ENCODE results near the gene ARL13B. TPM values are rescaled to one million over a fixed set of nuclear protein-coding genes. Genes with fewer than 3 reads are reported as not detected.
A peak's percentile ranks its signal among the peaks of the same experiment; 100 is the strongest.

ARL13B gene
- total and polyA plus RNA-seq, 3 donors from 2014 or later: 6.2 to 15.4 (median 14.9) TPM

DNA sequence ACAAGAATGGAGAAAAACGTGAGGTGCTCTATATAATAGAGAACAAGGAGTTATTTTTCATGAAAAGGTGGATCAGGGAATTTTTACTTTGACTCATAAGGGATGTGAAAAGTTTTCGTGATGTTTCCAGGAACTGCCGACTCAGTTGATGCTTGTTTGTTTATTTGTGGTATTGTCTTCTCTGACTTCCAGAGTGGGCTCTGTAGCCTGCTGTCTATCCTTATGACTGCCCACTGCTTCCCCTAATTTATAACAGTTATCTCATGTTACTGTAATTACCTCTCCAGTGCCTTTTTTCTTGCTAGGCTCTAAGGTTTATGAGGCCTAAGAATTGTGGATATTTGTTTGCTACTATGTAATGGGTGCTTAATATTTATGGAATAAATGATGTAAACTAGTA lies 12.3 kb downstream of the ARL13B start:
- Histone ChIP-seq H3K4me1 (no peaks in the 10 kb centered on the region), H3K4me3 (no peak overlapping the region), H3K36me3 (ENCODE audit: low read depth, missing control alignments) (no peaks in the 10 kb centered on the region), H3K9me3 (no peaks in the 10 kb centered on the region), H3K27ac (no peak overlapping the region), H3K27me3 (no peaks in the 10 kb centered on the region)
- TF ChIP-seq POLR2A (IDR thresholded peaks at IDR 0.05) (no peak), CTCF (IDR thresholded peaks at IDR 0.05) (no peak)
- WGBS, 2 donors: 74 to 94% methylated on average over 3 of the region's 3 CpGs
- DNase-seq: no peak
- intact Hi-C loops (cut with DNase I; ENCODE audit: low total_unique reads): no loop called here

DNA sequence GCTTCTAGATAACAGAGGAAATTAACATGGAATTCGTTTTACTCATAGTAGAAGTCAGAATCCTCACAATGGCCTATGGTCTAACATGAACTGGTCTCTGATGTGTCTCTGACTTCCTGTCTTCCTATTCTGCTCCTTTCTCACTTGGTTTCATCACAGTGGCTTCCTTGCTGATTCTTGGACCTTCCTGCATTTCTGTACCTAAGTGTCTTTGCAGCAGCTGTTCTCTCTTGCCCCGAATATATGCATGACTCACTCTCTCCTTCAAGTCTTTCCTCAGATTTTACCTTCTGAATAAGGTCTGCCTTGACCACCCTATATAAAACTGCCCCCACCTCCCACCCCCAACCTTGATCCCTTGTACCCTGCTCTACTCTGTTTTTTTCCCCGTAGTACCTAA lies 14.1 kb downstream of the ARL13B start:
- Histone ChIP-seq H3K27me3 (no peaks in the 10 kb centered on the region), H3K4me1 (no peaks in the 10 kb centered on the region), H3K36me3 (ENCODE audit: low read depth, missing control alignments) (no peaks in the 10 kb centered on the region), H3K4me3 (no peak overlapping the region), H3K27ac (no peak overlapping the region), H3K9me3 (no peaks in the 10 kb centered on the region)
- DNase-seq: no peak
- intact Hi-C loops (cut with DNase I; ENCODE audit: low total_unique reads): no loop called here
- TF ChIP-seq POLR2A (IDR thresholded peaks at IDR 0.05) (no peak), CTCF (IDR thresholded peaks at IDR 0.05) (no peak)
- WGBS, 2 donors: 84 to 86% methylated on average over 3 of the region's 3 CpGs

GRCh38 chr3:94001191-94001590 lies 21.2 kb downstream of the ARL13B start:
- H3K27me3 ChIP-seq: no peaks in the 10 kb centered on the region
- no peaks in the 10 kb centered on the region for H3K9me3 ChIP-seq
- peaks cover 7% of the 10 kb centered on the region for H3K4me1 ChIP-seq
- DNase-seq: no peak
- no peaks in the 10 kb centered on the region for H3K36me3 ChIP-seq (ENCODE audit: low read depth, missing control alignments)
- WGBS, 2 donors: 43 to 59% methylated on average over 1 of the region's 1 CpG
- peak overlapping the region; percentile 38 to 55 for H3K27ac ChIP-seq
- no peak overlapping the region for H3K4me3 ChIP-seq
- intact Hi-C loops (cut with DNase I; ENCODE audit: low total_unique reads): loop anchor here (5.0 kb wide), 1 partner anchor 66 kb away; no protein-coding TSS in a partner anchor
- no peak for TF ChIP-seq CTCF (IDR thresholded peaks at IDR 0.05)
- TF ChIP-seq POLR2A (IDR thresholded peaks at IDR 0.05): no peak

DNA sequence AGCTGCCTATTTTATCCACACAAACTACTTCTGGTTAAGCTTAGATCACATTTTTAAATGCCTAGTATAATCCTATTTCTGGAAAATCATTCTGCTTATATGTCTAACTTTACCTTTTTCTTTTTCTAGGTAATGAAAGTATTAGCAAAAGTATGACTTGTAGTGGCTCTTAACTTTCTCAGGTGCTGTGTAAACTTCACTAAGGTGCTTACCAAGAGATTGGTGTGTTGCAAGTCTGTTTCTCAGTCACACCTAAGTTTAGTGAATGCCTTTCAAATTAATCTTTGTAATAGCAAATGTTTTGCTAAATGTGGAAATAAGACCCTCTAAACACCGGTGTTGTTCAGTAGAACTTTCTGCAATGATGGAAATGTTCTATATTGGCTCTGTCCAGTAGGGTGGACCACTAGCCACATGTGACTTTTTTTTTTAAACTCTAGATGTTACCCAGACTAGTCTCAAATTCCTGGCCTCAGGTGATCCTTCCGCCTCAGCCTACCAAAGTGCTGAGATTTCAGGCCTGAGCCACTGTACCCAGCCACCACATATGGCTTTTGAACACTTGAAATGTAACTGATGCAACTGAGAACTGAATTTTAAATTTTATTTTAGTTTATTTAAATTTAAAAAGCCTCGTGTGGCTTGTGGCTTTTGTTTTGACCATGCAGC lies 22.0 kb downstream of the ARL13B start:
- no peaks in the 10 kb centered on the region for H3K36me3 ChIP-seq (ENCODE audit: low read depth, missing control alignments)
- H3K9me3 ChIP-seq: no peaks in the 10 kb centered on the region
- WGBS, 2 donors: 87 to 90% methylated on average over 3 of the region's 3 CpGs
- TF ChIP-seq CTCF (IDR thresholded peaks at IDR 0.05) (no peak), POLR2A (IDR thresholded peaks at IDR 0.05) (no peak)
- H3K27ac ChIP-seq: peak overlapping the region; percentile 38 to 55
- DNase-seq: no peak
- peaks cover 7% of the 10 kb centered on the region for H3K4me1 ChIP-seq
- H3K27me3 ChIP-seq: no peaks in the 10 kb centered on the region
- no peak overlapping the region for H3K4me3 ChIP-seq
- intact Hi-C loops (cut with DNase I; ENCODE audit: low total_unique reads): loop anchor here (5.0 kb wide), 1 partner anchor 65 kb away; no protein-coding TSS in a partner anchor
